Prostate gland (tissue), 2 donors: ENCODE data around the gene ABCC5. TPM values are rescaled to one million over a fixed set of nuclear protein-coding genes. Genes with fewer than 3 reads are reported as not detected.

Experiments
- DNase-seq: peaks from one replicate; pipeline ENCODE4 v3.0.0-alpha.2; 2019; ENCODE audit warnings: low spot score
- H3K27ac ChIP-seq, 2 donors: fragments of 200-600 bp; sonication (generic); 2 replicates each; pipeline ENCODE4 v1.5.1; 2017 to 2019
- H3K27me3 ChIP-seq: fragments of 200-600 bp; sonication (generic); replicated peaks from 2 replicates; pipeline ENCODE4 v1.5.1; 2019; ENCODE audit not compliant: insufficient read depth
- H3K36me3 ChIP-seq, 2 donors: fragments of 200-600 bp; sonication (generic); 1 replicate in 1 of 2; 2 replicates in 1 of 2; pipeline versions ENCODE4 v1.5.1 to v1.8.1; 2017 to 2019
- H3K4me1 ChIP-seq: fragments of 200-600 bp; sonication (generic); replicated peaks from 2 replicates; pipeline ENCODE4 v1.5.1; 2019
- H3K4me3 ChIP-seq, 2 donors: fragments of 200-600 bp; sonication (generic); 2 replicates each; pipeline ENCODE4 v1.5.1; 2017 to 2019
- H3K9me3 ChIP-seq: fragments of 200-600 bp; sonication (generic); 2 replicates; pipeline ENCODE4 v1.5.1; 2017
- POLR2A ChIP-seq: fragments of 450-650 bp; IDR thresholded peaks from one replicate; pipeline ENCODE4 v1.6.1; 2016; ENCODE audit warnings: antibody characterized with exemption, mild to moderate bottlenecking
- POLR2AphosphoS5 ChIP-seq: sonication (generic); formaldehyde crosslinking; IDR thresholded peaks from one replicate; pipeline ENCODE4 v1.6.1; 2017; ENCODE audit warnings: antibody characterized with exemption
- WGBS: methylation state at CpG from one replicate; pipeline ENCODE4 v1.1.5; 2018; 5-methylcytosine and 5-hydroxymethylcytosine counted together
- intact Hi-C: fragments of 100-400 bp; cut with DNase I; formaldehyde crosslinking; loops from one replicate; pipeline ENCODE4 v1.14.2; 2022
- total RNA-seq, 2 donors: library from RNA; depleted of rRNA; stranded (reverse); fragments of >200 nt; gene quantifications; one replicate each; pipeline ENCODE4 v1.1.0, GENCODE V29; 2016
- TF ChIP-seq, protein P1 (sequence below), 4 experiments: fragments of 200-600 bp in 2 of 4; fragments of 450-650 bp in 2 of 4; sonication (generic) in 2 of 4; IDR thresholded peaks; 1 replicate in 3 of 4; 2 replicates in 1 of 4; pipeline ENCODE4 v1.5.1; 2016 to 2019; ENCODE audit warnings: antibody characterized with exemption in 4 of 4, mild to moderate bottlenecking in 2 of 4, moderate library complexity in 2 of 4

Gene ABCC5
- total RNA-seq, 2 donors from 2014 or later = 17.9 to 43.6 TPM

DNA sequence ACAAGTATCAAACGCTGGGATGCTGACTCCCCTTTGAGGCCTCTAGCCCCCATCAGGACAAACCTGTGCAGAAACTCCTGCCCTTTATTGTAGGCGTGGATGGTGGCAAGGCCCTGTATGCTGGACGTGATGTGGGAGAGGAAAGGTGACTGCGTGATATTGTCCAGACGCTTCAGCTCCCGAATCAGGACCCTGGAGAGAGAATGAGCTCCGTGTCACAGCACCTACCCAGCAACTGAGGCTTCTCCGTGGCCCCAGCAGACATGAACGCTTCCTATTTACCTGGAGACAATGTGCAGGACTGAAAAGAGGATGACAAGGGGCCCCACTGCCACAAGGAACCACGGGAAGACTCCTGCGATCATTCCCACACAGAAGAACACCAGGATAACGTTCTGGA is 68.0 kb downstream of the ABCC5 start:
- no peak for TF ChIP-seq POLR2AphosphoS5
- TF ChIP-seq POLR2A = no peak
- TF ChIP-seq, protein P1, sequence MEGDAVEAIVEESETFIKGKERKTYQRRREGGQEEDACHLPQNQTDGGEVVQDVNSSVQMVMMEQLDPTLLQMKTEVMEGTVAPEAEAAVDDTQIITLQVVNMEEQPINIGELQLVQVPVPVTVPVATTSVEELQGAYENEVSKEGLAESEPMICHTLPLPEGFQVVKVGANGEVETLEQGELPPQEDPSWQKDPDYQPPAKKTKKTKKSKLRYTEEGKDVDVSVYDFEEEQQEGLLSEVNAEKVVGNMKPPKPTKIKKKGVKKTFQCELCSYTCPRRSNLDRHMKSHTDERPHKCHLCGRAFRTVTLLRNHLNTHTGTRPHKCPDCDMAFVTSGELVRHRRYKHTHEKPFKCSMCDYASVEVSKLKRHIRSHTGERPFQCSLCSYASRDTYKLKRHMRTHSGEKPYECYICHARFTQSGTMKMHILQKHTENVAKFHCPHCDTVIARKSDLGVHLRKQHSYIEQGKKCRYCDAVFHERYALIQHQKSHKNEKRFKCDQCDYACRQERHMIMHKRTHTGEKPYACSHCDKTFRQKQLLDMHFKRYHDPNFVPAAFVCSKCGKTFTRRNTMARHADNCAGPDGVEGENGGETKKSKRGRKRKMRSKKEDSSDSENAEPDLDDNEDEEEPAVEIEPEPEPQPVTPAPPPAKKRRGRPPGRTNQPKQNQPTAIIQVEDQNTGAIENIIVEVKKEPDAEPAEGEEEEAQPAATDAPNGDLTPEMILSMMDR (IDR thresholded peaks at IDR 0.05) = no peak
- 85% methylated on average over 12 of the region's 12 CpGs for WGBS
- H3K4me3 ChIP-seq = no peak overlapping the region
- intact Hi-C loops = no loop called here
- H3K4me1 ChIP-seq = no peaks in the 10 kb centered on the region
- no peaks in the 10 kb centered on the region for H3K36me3 ChIP-seq
- H3K9me3 ChIP-seq = no peaks in the 10 kb centered on the region
- DNase-seq = no peak
- no peaks in the 10 kb centered on the region for H3K27me3 ChIP-seq
- H3K27ac ChIP-seq = no peak overlapping the region

DNA sequence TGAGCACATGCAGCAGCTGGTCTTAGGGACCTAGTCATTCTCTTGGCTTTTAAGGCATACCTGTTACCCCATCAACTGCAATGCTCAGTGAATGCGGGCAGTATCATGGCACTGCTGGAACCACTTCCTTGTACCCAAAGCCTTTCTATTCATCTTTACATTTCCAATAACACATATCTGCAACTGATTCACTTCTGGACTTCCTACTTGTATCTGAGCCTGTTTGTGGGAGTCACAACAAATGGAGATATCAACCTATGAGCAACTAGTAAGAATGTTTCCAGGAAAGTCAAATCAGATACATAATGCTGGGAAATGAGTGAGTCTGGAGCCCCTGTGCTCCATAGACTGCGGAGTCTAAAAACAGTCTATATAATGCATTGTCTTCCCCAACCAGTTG is 71.6 kb downstream of the ABCC5 start:
- H3K27ac ChIP-seq = no peak overlapping the region
- intact Hi-C loops = no loop called here
- no peaks in the 10 kb centered on the region for H3K4me1 ChIP-seq
- H3K27me3 ChIP-seq = no peaks in the 10 kb centered on the region
- no peak overlapping the region for H3K4me3 ChIP-seq
- TF ChIP-seq POLR2AphosphoS5 (no peak), POLR2A (no peak)
- TF ChIP-seq, protein P1 (IDR thresholded peaks at IDR 0.05) = no peak
- no peaks in the 10 kb centered on the region for H3K9me3 ChIP-seq
- H3K36me3 ChIP-seq = no peaks in the 10 kb centered on the region
- DNase-seq = no peak
- 96% methylated on average over 2 of the region's 2 CpGs for WGBS

DNA sequence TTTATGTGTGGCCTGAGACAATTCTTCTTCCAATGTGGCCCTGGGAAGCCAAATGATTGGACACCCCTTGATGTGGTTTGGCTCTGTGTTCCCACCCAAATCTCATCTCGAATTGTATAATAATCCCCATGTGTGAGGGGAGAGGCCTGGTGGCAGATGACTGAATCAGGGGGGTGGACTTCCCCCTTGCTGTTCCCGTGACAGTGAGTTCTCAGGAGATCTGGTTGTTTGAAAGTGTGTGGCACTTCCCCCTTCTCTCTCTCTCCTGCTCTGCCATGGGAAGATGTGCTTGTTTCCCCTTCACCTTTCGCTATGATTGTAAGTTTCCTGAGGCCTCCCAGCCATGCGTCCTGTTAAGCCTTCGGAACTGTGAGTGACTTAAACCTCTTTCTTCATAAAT is 72.9 kb downstream of the ABCC5 start:
- intact Hi-C loops = no loop called here
- TF ChIP-seq POLR2A (no peak), POLR2AphosphoS5 (no peak)
- TF ChIP-seq, protein P1 (IDR thresholded peaks at IDR 0.05) = no peak
- no peaks in the 10 kb centered on the region for H3K4me1 ChIP-seq
- no peak for DNase-seq
- no peaks in the 10 kb centered on the region for H3K27me3 ChIP-seq
- no peaks in the 10 kb centered on the region for H3K36me3 ChIP-seq
- 81% methylated on average over 5 of the region's 5 CpGs for WGBS
- no peak overlapping the region for H3K4me3 ChIP-seq
- no peaks in the 10 kb centered on the region for H3K9me3 ChIP-seq
- H3K27ac ChIP-seq = no peak overlapping the region

DNA sequence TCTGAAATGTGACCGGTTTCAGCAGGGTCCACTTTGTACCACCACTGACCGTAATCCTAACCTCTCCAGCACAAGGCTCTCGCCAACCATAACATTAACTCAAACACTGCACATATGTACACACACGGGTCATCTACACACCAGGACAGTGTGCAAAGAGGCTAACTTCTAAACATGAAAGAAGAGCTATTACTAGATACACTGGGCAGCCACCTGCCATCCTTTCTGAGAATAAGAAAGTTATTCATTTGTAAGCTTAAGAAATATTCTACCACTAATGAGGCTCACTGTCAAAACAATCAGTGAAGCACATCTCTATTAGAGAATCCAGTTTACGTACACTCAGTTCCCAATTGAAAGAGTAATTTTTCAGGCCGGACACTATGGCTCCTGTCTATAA is 73.9 kb downstream of the ABCC5 start:
- Histone ChIP-seq H3K27ac (no peak overlapping the region), H3K4me1 (no peaks in the 10 kb centered on the region), H3K27me3 (no peaks in the 10 kb centered on the region), H3K36me3 (no peaks in the 10 kb centered on the region), H3K4me3 (no peak overlapping the region), H3K9me3 (no peaks in the 10 kb centered on the region)
- TF ChIP-seq POLR2AphosphoS5 (no peak), POLR2A (no peak)
- TF ChIP-seq, protein P1 (IDR thresholded peaks at IDR 0.05) = no peak
- no peak for DNase-seq
- intact Hi-C loops = no loop called here
- 96% methylated on average over 6 of the region's 6 CpGs for WGBS

DNA sequence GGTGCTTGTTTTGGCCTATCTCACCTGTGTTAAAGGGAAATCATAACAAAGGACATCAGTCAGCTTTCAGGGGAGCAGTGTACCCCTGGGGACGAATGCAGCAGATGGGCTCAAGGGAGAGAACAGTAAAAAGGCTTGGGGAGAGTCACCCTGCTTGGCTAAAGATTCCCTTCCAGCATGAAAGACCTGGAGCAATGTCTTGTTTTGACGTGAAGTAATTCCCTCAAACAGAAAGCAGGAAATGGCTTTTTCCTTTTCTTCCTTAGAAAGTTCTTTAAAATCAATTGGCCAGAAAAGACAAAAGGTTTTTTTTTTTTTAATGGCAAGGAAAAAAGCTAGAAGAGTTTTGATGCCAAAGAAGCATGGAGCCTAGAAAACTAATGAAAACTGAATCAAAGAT is 76.5 kb downstream of the ABCC5 start:
- 46% methylated on average over 2 of the region's 2 CpGs for WGBS
- intact Hi-C loops = no loop called here
- TF ChIP-seq POLR2AphosphoS5 (no peak), POLR2A (no peak)
- TF ChIP-seq, protein P1 (IDR thresholded peaks at IDR 0.05) = no peak
- DNase-seq = no peak
- no peaks in the 10 kb centered on the region for H3K27me3 ChIP-seq
- H3K36me3 ChIP-seq = peaks cover 0 to 7% of the 10 kb centered on the region in 2 donors
- no peak overlapping the region for H3K4me3 ChIP-seq
- no peaks in the 10 kb centered on the region for H3K9me3 ChIP-seq
- no peaks in the 10 kb centered on the region for H3K4me1 ChIP-seq
- no peak overlapping the region for H3K27ac ChIP-seq
